SK-N-SH treated with all-trans-retinoic acid at 6 μM for 48 hours (cell line): ENCODE results near the gene GID4.

Experiments used
- ATAC-seq: fragments of 200-7000 bp; cut with Tn5 transposase; 3 replicates; pipeline ENCODE4 v1.9.1; 2020; ENCODE audit warnings: mild to moderate bottlenecking, moderate library complexity
- BACH2 ChIP-seq: fragments of 250-450 bp; sonication (Bioruptor Pico); IDR thresholded peaks from 2 replicates; pipeline ENCODE4 v1.9.0; 2021; ENCODE audit warnings: mild to moderate bottlenecking, borderline replicate concordance
- CREB5 ChIP-seq: fragments of 250-450 bp; sonication (Bioruptor Pico); IDR thresholded peaks from 2 replicates; pipeline ENCODE4 v1.5.1; 2020; ENCODE audit warnings: low read depth, mild to moderate bottlenecking, moderate library complexity
- CSDC2 ChIP-seq: fragments of 250-450 bp; sonication (Bioruptor Pico); IDR thresholded peaks from 2 replicates; pipeline ENCODE4 v1.5.0; 2020; ENCODE audit warnings: mild to moderate bottlenecking, moderate library complexity
- ESRRG ChIP-seq: fragments of 250-450 bp; sonication (Bioruptor Pico); IDR thresholded peaks from 2 replicates; pipeline ENCODE4 v1.6.1; 2021; ENCODE audit warnings: mild to moderate bottlenecking
- GLIS3 ChIP-seq: fragments of 250-450 bp; sonication (Bioruptor Pico); IDR thresholded peaks from 2 replicates; pipeline ENCODE4 v1.5.0; 2020; ENCODE audit warnings: mild to moderate bottlenecking, moderate library complexity
- ISL1 ChIP-seq: fragments of 250-450 bp; sonication (Bioruptor Pico); IDR thresholded peaks from 2 replicates; pipeline ENCODE4 v2.1.2; 2022; ENCODE audit warnings: mild to moderate bottlenecking, moderate library complexity
- OSR1 ChIP-seq: fragments of 250-450 bp; sonication (Bioruptor Pico); IDR thresholded peaks from 2 replicates; pipeline ENCODE4 v1.8.0; 2022; ENCODE audit warnings: moderate library complexity, mild to moderate bottlenecking, inconsistent platforms
- PATZ1 ChIP-seq: fragments of 250-450 bp; sonication (Bioruptor Pico); IDR thresholded peaks from 2 replicates; pipeline ENCODE4 v1.8.0; 2020; ENCODE audit warnings: mild to moderate bottlenecking, moderate library complexity, borderline replicate concordance
- SNAI2 ChIP-seq: fragments of 250-450 bp; sonication (Bioruptor Pico); IDR thresholded peaks from 2 replicates; pipeline ENCODE4 v1.5.0; 2020; ENCODE audit warnings: mild to moderate bottlenecking, moderate library complexity
- TCF4 ChIP-seq: fragments of 250-450 bp; sonication (Bioruptor Pico); IDR thresholded peaks from 2 replicates; pipeline ENCODE4 v1.8.0; 2021; ENCODE audit warnings: mild to moderate bottlenecking, moderate library complexity, borderline replicate concordance
- TOX ChIP-seq: fragments of 250-450 bp; sonication (Bioruptor Pico); IDR thresholded peaks from 2 replicates; pipeline ENCODE4 v1.8.0; 2021; ENCODE audit warnings: mild to moderate bottlenecking, moderate library complexity, borderline replicate concordance
- ZC3H10 ChIP-seq: fragments of 250-450 bp; sonication (Bioruptor Pico); IDR thresholded peaks from 2 replicates; pipeline ENCODE4 v1.5.1; 2021; ENCODE audit warnings: mild to moderate bottlenecking, moderate library complexity
- ZFP3 ChIP-seq: fragments of 250-450 bp; sonication (Bioruptor Pico); IDR thresholded peaks from 2 replicates; pipeline ENCODE4 v1.5.0; 2020; ENCODE audit warnings: mild to moderate bottlenecking, moderate library complexity
- ZNF565 ChIP-seq: fragments of 450-650 bp; formaldehyde crosslinking; conservative IDR thresholded peaks from 2 replicates; pipeline ENCODE4 v1.5.0; 2020; ENCODE audit warnings: low read depth, mild to moderate bottlenecking, moderate library complexity
- ZNF70 ChIP-seq: fragments of 450-650 bp; formaldehyde crosslinking; IDR thresholded peaks from 2 replicates; pipeline ENCODE4 v1.5.0; 2020; ENCODE audit warnings: mild to moderate bottlenecking, moderate library complexity
- ZNF8 ChIP-seq: fragments of 450-650 bp; formaldehyde crosslinking; IDR thresholded peaks from 2 replicates; pipeline ENCODE4 v1.5.0; 2020; ENCODE audit warnings: mild to moderate bottlenecking, moderate library complexity
- TF ChIP-seq, protein P1 (sequence below): fragments of 250-450 bp; sonication (Bioruptor Pico); IDR thresholded peaks from 2 replicates; pipeline ENCODE4 v1.5.0; 2020; ENCODE audit warnings: mild to moderate bottlenecking, moderate library complexity
- TF ChIP-seq, protein P2 (sequence below): fragments of 250-450 bp; sonication (Bioruptor Pico); IDR thresholded peaks from 2 replicates; pipeline ENCODE4 v1.5.1; 2021; ENCODE audit warnings: mild to moderate bottlenecking, moderate library complexity

GID4 gene

GRCh38 chr17:18041776-18042175 is 2.6 kb downstream of the GID4 start:
- TF ChIP-seq, protein P1, sequence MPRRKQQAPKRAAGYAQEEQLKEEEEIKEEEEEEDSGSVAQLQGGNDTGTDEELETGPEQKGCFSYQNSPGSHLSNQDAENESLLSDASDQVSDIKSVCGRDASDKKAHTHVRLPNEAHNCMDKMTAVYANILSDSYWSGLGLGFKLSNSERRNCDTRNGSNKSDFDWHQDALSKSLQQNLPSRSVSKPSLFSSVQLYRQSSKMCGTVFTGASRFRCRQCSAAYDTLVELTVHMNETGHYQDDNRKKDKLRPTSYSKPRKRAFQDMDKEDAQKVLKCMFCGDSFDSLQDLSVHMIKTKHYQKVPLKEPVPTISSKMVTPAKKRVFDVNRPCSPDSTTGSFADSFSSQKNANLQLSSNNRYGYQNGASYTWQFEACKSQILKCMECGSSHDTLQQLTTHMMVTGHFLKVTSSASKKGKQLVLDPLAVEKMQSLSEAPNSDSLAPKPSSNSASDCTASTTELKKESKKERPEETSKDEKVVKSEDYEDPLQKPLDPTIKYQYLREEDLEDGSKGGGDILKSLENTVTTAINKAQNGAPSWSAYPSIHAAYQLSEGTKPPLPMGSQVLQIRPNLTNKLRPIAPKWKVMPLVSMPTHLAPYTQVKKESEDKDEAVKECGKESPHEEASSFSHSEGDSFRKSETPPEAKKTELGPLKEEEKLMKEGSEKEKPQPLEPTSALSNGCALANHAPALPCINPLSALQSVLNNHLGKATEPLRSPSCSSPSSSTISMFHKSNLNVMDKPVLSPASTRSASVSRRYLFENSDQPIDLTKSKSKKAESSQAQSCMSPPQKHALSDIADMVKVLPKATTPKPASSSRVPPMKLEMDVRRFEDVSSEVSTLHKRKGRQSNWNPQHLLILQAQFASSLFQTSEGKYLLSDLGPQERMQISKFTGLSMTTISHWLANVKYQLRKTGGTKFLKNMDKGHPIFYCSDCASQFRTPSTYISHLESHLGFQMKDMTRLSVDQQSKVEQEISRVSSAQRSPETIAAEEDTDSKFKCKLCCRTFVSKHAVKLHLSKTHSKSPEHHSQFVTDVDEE (CRISPR knock-in tag): no peak
- TF ChIP-seq, all 23 proteins: peak for 0
- ATAC-seq: no peak

DNA sequence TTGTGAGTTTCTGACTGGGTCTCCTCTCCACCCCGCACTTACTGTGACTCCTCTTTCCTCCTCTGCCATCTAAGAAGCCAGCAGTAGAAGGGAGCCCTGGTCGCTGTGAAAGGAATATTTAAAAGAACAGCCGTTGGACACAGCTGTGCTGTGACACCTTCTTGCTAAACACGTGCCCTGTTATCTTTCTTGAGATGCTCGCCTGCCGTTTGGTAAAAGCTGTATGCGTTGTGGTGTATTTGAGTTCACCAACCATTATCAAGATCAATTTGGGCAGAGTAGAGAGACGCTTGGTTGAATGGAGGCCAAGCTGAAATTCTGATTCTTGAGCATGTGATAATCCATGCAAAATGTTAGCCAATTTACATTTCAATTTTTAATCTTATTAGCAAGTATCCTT is 3.8 kb downstream of the GID4 start:
- no peak for ATAC-seq
- TF ChIP-seq ZNF8 (CRISPR knock-in tag) (no peak), PATZ1 (CRISPR knock-in tag) (no peak), GLIS3 (CRISPR knock-in tag) (no peak), TCF4 (CRISPR knock-in tag) (no peak), CSDC2 (no peak), CREB5 (no peak), ESRRG (CRISPR knock-in tag) (no peak), ZNF70 (CRISPR knock-in tag) (no peak), ZC3H10 (CRISPR knock-in tag) (no peak), ISL1 (no peak), TOX (no peak), BACH2 (no peak), ZNF565 (CRISPR knock-in tag) (no peak), ZFP3 (CRISPR knock-in tag) (no peak), SNAI2 (CRISPR knock-in tag) (no peak), OSR1 (CRISPR knock-in tag) (no peak)
- TF ChIP-seq, protein P2, sequence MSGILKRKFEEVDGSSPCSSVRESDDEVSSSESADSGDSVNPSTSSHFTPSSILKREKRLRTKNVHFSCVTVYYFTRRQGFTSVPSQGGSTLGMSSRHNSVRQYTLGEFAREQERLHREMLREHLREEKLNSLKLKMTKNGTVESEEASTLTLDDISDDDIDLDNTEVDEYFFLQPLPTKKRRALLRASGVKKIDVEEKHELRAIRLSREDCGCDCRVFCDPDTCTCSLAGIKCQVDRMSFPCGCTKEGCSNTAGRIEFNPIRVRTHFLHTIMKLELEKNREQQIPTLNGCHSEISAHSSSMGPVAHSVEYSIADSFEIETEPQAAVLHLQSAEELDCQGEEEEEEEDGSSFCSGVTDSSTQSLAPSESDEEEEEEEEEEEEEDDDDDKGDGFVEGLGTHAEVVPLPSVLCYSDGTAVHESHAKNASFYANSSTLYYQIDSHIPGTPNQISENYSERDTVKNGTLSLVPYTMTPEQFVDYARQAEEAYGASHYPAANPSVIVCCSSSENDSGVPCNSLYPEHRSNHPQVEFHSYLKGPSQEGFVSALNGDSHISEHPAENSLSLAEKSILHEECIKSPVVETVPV (CRISPR knock-in tag): no peak
- TF ChIP-seq, protein P1 (CRISPR knock-in tag): no peak

GRCh38 chr17:18043491-18043890 is 4.3 kb downstream of the GID4 start:
- TF ChIP-seq, protein P2 (CRISPR knock-in tag): no peak
- peak; percentile 60 for TF ChIP-seq ISL1
- no peak for TF ChIP-seq TOX
- TF ChIP-seq ZC3H10 (CRISPR knock-in tag): no peak
- no peak for ATAC-seq
